CD1c-positive myeloid dendritic cell (primary cell): Measurements from ENCODE around the gene RANBP17.
"Not testable (repeated sequence)": the region's sequence is repeated elsewhere in the genome, so short reads cannot be mapped to it uniquely, and the experiment has no call there.

Experiments
- DNase-seq: peaks from one replicate; pipeline ENCODE4 v3.0.0-alpha.2; 2016; ENCODE audit errors: extremely low spot score

RANBP17 gene

DNA sequence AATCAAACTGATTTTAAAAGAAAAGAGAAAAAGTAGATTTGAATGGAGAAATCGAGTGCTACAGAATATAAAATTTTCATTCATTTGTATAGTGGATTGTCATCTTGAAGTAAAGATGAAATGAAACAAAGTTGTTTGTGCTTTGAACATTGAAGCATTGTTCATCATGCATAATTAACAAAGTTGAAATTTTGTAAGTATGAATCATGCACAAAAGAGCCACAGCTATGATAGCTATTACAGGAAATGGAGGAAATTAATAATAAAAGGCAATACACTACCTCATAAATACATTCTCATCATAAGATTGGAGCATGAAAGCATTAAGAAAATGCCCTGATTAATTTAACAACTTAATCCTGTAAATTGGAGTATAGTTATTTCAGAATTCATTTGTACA is 293.8 kb downstream of the RANBP17 start:
- no peak for DNase-seq

DNA sequence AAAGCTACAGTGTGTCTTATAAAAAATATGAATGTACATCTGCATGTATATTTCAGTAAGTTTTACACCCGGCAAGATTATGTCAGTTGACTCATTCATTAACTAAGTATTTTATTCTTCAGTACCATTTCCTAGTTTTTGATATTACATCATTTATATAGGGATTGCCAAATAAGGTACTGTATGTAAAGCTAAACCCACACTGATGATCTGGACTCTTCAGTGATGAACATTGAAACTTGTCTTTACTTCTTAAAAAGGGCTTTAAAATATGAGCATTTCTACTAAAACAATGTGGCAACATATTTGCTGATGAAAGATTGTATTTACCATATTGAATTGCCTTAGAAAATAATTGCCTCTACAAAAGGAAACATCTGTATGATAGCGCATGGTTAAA is 295.5 kb downstream of the RANBP17 start:
- DNase-seq: no peak

GRCh38 chr5:171157775-171158174 is 296.0 kb downstream of the RANBP17 start:
- DNase-seq: no peak

- DNase-seq: no peak
Observed at GRCh38 chr5:171158581-171158980, 296.8 kb downstream of the RANBP17 start.

- no peak for DNase-seq
Observed at GRCh38 chr5:171162165-171162564, 300.3 kb downstream of the RANBP17 start.

DNA sequence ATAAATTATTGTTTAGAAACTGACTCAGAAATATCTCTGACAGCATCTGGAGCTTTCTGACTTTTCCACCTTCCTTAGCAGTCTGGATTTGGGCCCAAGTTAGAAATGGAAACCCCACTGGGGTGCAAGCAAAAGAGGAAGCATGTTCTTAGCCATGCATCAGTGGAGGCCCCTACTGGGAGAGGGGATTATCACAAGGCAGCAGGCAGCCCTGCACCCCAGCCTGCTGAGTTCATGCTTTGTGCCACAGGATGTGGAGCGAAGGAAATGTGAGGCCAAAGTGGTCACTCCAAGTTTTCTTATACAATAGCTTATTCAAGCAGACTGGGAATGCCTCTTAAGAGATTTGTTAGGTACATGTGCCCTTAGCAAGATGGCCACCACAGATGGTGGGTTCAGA is 300.8 kb downstream of the RANBP17 start:
- no peak for DNase-seq

- DNase-seq: no peak
Observed at GRCh38 chr5:171166766-171167165, 304.9 kb downstream of the RANBP17 start.

- no peak for DNase-seq
Observed at GRCh38 chr5:171168171-171168570, 306.4 kb downstream of the RANBP17 start.

- DNase-seq: not testable (repeated sequence)
Observed at GRCh38 chr5:171174960-171175359, 313.1 kb downstream of the RANBP17 start.

GRCh38 chr5:171175746-171176145 is 313.9 kb downstream of the RANBP17 start:
- DNase-seq: no peak

GRCh38 chr5:171178190-171178589 is 316.4 kb downstream of the RANBP17 start:
- DNase-seq: not testable (repeated sequence)

DNA sequence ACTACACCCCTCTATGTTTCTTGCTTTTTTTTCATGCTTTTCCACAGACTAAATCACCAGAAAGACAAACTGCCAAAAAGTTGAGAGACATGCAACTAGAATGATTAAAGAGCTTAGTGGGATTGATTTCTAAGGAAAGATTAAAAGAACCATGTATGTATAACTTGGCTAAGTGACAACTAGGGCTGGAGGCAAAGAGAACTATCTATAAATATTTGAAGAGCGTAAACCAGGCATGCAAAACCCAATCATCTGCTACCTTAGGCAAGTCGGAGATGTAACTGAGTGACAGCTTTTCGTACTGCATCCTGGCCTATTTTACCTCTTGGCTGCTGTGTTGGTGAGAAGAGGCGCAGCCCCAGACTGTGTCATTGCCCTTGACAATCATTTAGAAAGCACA is 326.2 kb downstream of the RANBP17 start:
- DNase-seq: no peak

- DNase-seq: no peak
Observed at GRCh38 chr5:171189442-171189841, 327.6 kb downstream of the RANBP17 start.

- no peak for DNase-seq
Observed at GRCh38 chr5:171192111-171192510, 330.3 kb downstream of the RANBP17 start.

DNA sequence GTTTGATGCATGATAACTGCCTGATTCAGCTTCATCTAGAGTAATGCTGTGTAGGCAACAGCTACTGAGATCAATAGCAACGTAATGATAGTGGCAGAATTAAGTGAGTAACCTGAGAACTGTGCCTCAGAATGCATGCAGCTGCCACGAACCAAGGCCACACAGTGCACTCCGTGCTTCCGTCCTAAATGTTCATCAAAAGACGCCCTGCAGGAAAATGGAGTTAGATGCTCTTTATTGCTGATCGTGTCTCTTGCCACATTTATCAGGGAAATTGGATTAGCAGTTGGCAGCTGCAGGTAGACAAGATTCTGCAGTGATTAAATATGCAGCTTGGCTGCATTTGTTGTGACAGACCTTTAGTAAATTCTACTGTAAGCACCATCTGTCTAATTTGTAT is 339.5 kb downstream of the RANBP17 start:
- no peak for DNase-seq

DNA sequence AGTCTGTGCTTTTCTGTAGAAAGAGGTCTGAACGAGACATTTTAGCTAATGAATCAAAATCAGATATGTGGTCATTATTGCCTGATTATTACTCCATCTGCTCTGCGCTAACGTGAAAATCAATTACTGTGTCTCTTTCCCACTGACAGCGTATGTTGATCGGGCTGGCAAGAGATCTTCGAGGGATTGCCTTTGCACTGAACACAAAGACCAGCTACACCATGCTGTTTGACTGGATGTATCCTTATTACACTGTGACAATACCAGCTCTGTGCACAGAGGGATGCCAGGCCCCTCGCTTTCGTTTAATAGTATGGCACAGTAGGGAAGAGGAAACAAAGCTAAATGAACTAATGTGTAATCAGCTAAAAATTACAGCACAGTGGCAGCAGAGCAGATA is 343.6 kb downstream of the RANBP17 start:
- no peak for DNase-seq

- peak; percentile 66 for DNase-seq
Observed at GRCh38 chr5:171207256-171207847, 345.5 kb downstream of the RANBP17 start.

DNA sequence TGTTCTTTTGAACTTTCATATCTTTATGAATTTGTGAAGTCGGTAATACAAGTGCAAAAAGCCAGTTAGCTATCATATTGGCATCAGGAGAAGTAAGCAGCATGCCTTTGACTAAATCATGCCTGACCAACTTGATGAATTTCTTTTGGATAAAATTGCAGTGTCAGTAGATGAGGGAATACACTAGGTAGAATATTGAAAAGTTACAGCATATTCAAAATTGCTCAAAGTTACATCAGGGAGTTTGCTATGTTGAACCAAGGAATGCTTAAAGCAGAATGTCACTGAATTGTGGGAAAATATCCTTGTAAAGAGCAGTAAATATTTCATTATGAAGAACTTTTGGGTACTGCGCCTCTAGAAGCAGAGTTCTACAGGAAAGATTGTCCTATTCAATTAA is 360.1 kb downstream of the RANBP17 start:
- DNase-seq: no peak

- DNase-seq: no peak
Observed at GRCh38 chr5:171223927-171224326, 362.1 kb downstream of the RANBP17 start.

DNA sequence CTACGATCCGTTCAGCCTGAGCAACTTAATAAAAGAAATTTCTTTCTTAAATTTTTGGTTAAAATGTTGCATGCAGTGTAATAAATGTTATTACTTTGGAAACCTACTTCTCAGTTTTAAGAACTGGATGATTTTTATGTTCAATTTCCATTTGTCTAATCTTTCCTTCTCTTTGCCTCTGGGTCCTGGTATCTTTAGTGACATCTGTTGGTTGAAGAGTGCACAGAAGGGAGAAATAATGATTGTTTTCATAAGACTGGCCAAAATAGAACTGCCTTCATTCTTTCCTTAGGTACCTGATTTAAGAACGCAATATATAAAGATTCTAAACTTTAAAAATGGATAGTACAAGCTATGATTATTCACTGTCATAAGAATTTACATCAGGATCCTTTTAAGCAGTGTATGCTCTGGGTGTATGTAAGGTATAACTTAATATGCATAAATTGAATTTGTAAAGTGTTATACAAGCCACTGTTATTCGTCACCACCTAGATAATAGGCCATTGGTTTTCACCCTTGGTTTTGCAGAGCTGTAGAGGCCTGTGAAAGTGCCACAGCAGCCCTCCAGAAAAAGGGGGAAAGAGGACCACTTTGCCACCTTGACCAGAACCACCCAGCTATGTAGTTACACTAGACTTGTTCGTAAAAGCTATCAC is 364.4 kb downstream of the RANBP17 start:
- no peak for DNase-seq

DNA sequence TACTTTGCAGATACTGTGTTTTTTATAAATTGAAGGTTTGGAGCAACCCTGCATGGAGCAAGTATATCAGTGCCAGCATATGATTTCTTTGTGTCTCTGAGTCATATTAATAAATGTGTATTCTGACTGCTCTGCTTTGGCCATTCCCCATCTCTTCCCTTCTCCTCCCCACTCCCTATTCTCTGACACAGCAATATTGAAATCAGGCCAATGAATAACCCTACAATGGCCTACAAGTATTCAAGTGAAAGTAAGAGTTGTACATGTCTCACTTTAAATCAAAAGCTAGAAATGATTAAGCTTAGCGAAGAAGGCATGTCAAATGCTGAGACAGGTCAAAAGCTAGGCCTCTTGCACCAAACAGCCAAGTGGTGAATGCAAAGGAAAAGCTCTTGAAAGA is 365.0 kb downstream of the RANBP17 start:
- no peak for DNase-seq

DNA sequence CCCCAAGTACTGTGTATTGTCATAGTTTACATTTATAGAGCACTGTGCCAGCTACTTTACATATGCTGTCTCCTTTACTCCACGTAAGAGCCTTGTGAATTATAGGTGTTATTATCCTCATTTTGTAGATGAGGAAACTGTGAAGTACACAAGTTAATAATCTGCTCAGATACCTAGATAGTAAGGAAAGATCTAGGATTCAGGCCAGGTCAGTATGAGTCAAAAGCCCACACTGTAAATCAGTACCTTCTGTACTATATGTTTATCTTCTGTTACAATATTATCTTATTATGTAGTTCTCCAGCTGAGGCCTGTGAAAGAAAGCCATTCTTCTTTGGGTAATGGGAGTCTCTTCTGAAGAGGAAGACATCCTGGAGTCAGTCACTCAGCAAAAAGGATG is 374.8 kb downstream of the RANBP17 start:
- DNase-seq: no peak

- no peak for DNase-seq
Observed at GRCh38 chr5:171242521-171242920, 380.7 kb downstream of the RANBP17 start.

GRCh38 chr5:171246231-171246630 is 384.4 kb downstream of the RANBP17 start:
- no peak for DNase-seq
